ENCODE measurements around the gene TMEM178A. TPM values are rescaled to one million over a fixed set of nuclear protein-coding genes. Genes with fewer than 3 reads are reported as not detected.

TMEM178A gene
- total and polyA plus RNA-seq, 2 of the 8 experiments (the other 6 are each of a cell fraction or from before 2014, with no cell fraction given): 11.2 to 14.9 TPM

DNA sequence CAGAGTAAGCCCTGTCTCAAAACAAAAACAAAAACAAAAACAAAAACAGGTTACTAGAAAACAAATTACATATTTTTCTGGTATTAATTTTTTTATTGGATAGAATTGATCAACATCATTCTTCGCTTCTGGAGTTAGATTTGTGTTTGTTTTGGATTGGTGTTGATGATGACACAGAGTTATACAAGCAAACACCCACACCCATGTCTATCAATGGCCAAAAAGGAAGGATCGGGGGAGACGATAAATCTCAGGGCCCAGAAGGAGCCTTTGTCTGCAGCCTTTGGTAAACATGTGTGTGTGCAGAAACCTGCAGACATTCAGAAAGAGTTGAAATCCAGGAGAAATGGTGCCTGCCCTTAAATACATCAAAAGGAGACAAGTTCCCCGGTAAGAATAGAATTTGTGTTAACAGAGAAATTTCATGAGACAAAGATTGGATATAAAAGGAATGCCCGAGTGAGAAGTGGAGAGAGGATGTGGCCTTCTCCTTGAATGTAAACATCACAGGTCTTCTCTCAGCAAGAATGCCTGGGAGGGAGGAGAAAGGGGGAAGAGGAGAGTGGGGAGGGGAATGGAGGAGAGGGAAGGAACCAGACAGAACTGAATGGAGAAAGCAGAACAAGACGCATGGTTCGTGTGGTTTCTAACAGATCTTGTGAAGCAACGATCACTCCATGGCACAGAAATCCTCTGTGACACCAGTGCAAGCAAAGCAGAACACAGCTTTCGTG is 40.4 kb upstream of the TMEM178A start:
- Histone ChIP-seq H3K79me1 (ENCODE audit: low read depth, low read length) (no peaks in the 10 kb centered on the region), H3K56ac (replicated peaks; ENCODE audit: insufficient read length, low read depth, low read length) (no peak overlapping the region), H3K9ac (replicated peaks in 1 of 4; ENCODE audit: extremely low read depth in 1 of 4, low read depth in 3 of 4, low read length in 3 of 4) (0 out of 7 replicates have a peak overlapping the region, but pooled peaks of 1 of the 4 experiments have one; percentile 11), H3K4me1 (replicated peaks in 1 of 4; ENCODE audit: control insufficient read depth in 3 of 4, insufficient read depth in 4 of 4, low read length in 3 of 4) (peaks cover 0 to 4% (median 0%) of the 10 kb centered on the region in 4 experiments; a peak in 1 of 7 replicates), H3K4me3 (ENCODE audit: extremely low read depth in 1 of 4, insufficient read depth in 2 of 4, low read depth in 3 of 4, low read length in 4 of 4) (no peak overlapping the region), H4K5ac (ENCODE audit: insufficient read length, low read depth, low read length) (no peak overlapping the region), H3K23ac (ENCODE audit: insufficient read length) (no peak overlapping the region), H2BK120ac (replicated peaks; ENCODE audit: low read depth, low read length) (no peak overlapping the region), H3K36me3 (ENCODE audit: control insufficient read depth in 2 of 4, insufficient read depth in 4 of 4, low read length in 3 of 4) (no peaks in the 10 kb centered on the region; a peak in 1 of 8 replicates), H3K18ac (ENCODE audit: extremely low read depth, low read length) (no peak overlapping the region), H3K4me2 (ENCODE audit: insufficient read depth in 1 of 2, low read depth in 2 of 2, low read length in 2 of 2) (0 out of 4 replicates have a peak overlapping the region, but pooled peaks of 1 of the 2 experiments have one; percentile 31), H2BK20ac (ENCODE audit: low read length) (no peak overlapping the region; the same call in 1 of the 2 replicates), H4K91ac (replicated peaks; ENCODE audit: insufficient read length, low read length) (no peak overlapping the region), H4K8ac (ENCODE audit: extremely low read depth, insufficient read depth, low read length) (no peak overlapping the region), H2BK5ac (ENCODE audit: low read depth, low read length) (0 out of 2 replicates have a peak overlapping the region, but pooled peaks have one; percentile 45), H3K27me3 (replicated peaks in 1 of 4; ENCODE audit: control insufficient read depth in 3 of 4, extremely low read depth in 1 of 4, insufficient read depth in 3 of 4, low read length in 3 of 4) (no peaks in the 10 kb centered on the region), H2BK15ac (ENCODE audit: low read length) (no peak overlapping the region), H2BK12ac (ENCODE audit: low read depth, low read length) (no peak overlapping the region), H3K14ac (ENCODE audit: insufficient read length) (no peak overlapping the region), H2AK5ac (ENCODE audit: low read depth, low read length) (no peak overlapping the region), H3K27ac (ENCODE audit: low read depth, low read length) (no peak overlapping the region), H4K20me1 (replicated peaks in 1 of 2; ENCODE audit: control insufficient read depth in 1 of 2, insufficient read depth in 2 of 2, low read length in 2 of 2) (no peaks in the 10 kb centered on the region), H3K4ac (replicated peaks; ENCODE audit: insufficient read length, low read depth, low read length) (no peak overlapping the region), H3K23me2 (ENCODE audit: low read depth, low read length) (no peaks in the 10 kb centered on the region), H3K79me2 (ENCODE audit: control insufficient read depth in 1 of 2, insufficient read depth in 2 of 2, low read length in 2 of 2) (no peaks in the 10 kb centered on the region), H3K9me3 (ENCODE audit: insufficient read depth in 2 of 2, low read depth in 1 of 2, low read length in 1 of 2) (peaks cover 4 to 13% of the 10 kb centered on the region in 2 experiments; a peak in 2 of 4 replicates), H2AFZ (ENCODE audit: low read length) (peak overlapping the region; percentile 92)
- ChIA-PET CTCF (ENCODE audit: partially characterized antibody) (interaction anchor here (1.0 kb wide), 1 partner anchor 38 kb away, joined by 4 read pairs; no protein-coding TSS in a partner anchor), POLR2A (ENCODE audit: partially characterized antibody) (interaction anchor here (1.2 kb wide), 1 partner anchor 21 kb away, joined by 3 read pairs; no protein-coding TSS in a partner anchor)
- no peak for TF ChIP-seq KDM4A (IDR thresholded peaks at IDR 0.05; ENCODE audit: low read depth, low read length, severe bottlenecking)
- no peak for TF ChIP-seq POU5F1 (IDR thresholded peaks at IDR 0.05; ENCODE audit: low read depth, low read length)
- no peak for TF ChIP-seq GABPA (IDR thresholded peaks at IDR 0.05; ENCODE audit: borderline replicate concordance, insufficient read depth, low read length)
- no peak for TF ChIP-seq CTBP2 (IDR thresholded peaks at IDR 0.05; ENCODE audit: borderline replicate concordance, insufficient read depth, insufficient read length, low read length)
- no peak for TF ChIP-seq SIRT6 (IDR thresholded peaks at IDR 0.05; ENCODE audit: low read length)
- TF ChIP-seq, protein P1, sequence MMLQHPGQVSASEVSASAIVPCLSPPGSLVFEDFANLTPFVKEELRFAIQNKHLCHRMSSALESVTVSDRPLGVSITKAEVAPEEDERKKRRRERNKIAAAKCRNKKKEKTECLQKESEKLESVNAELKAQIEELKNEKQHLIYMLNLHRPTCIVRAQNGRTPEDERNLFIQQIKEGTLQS (IDR thresholded peaks at IDR 0.05; ENCODE audit: insufficient read depth, low read depth, low read length): no peak
- FAIRE-seq: no peak
- DNase-seq (ENCODE audit: low read depth in 1 of 2, low spot score in 2 of 2): no peak
- WGBS, 2 experiments (ENCODE audit: extremely low coverage in 1 of 2, insufficient coverage in 1 of 2, insufficient read length in 1 of 2, insufficient replicate concordance in 2 of 2, low coverage in 1 of 2, low lambda C conversion rate in 2 of 2, missing lambda C conversion rate in 1 of 2): 90% methylated on average over 9 of the region's 9 CpGs; no CpG with 5 or more reads in 1 of the 2 experiments

Measured in H1 (cell line).